WTC11 (cell line): ENCODE data around the gene ORM2. TPM values are rescaled to one million over a fixed set of nuclear protein-coding genes. Genes with fewer than 3 reads are reported as not detected.
A peak's percentile ranks its signal among the peaks of the same experiment; 100 is the strongest.

ENCODE experiments used
- ATAC-seq: fragments of 200-7000 bp; cut with Tn5 transposase; 2 replicates; pipeline ENCODE4 v1.10.0; 2021; ENCODE audit warnings: mild to moderate bottlenecking, moderate library complexity
- CTCF ChIA-PET: fragments of 300-600 bp; sonication (Branson Sonifier 250); formaldehyde crosslinking; loops from one replicate; lab custom pipeline; 2021; ENCODE audit warnings: antibody characterized with exemption; lab: Charles Lee
- POLR2A ChIA-PET: fragments of 350-600 bp; sonication (Branson Sonifier 250); formaldehyde crosslinking; loops from one replicate; lab custom pipeline; 2021; ENCODE audit warnings: antibody characterized with exemption; lab: Charles Lee
- DNase-seq: peaks from one replicate; pipeline ENCODE4 v3.0.0; 2021; ENCODE audit warnings: low spot score
- H3K27ac Mint-ChIP-seq: 2 replicates; pipeline ENCODE4 v1.8.0; 2021; ENCODE audit warnings: mixed read lengths
- H3K27me3 Mint-ChIP-seq: 2 replicates; pipeline ENCODE4 v1.8.0; 2021; ENCODE audit warnings: low read depth, mild to moderate bottlenecking, moderate library complexity, mixed read lengths
- H3K36me3 Mint-ChIP-seq: 2 replicates; pipeline ENCODE4 v1.8.0; 2021; ENCODE audit warnings: mixed read lengths
- H3K4me1 Mint-ChIP-seq: 2 replicates; pipeline ENCODE4 v1.8.0; 2022; ENCODE audit warnings: mixed read lengths
- H3K4me3 Mint-ChIP-seq: 2 replicates; pipeline ENCODE4 v1.8.0; 2021; ENCODE audit warnings: mild to moderate bottlenecking, moderate library complexity, mixed read lengths
- H3K9me3 Mint-ChIP-seq: 2 replicates; pipeline ENCODE4 v1.8.0; 2021; ENCODE audit warnings: mixed read lengths
- CREB1 ChIP-seq: sonication (generic); formaldehyde crosslinking; IDR thresholded peaks from 2 replicates; pipeline ENCODE4 v1.8.0; 2023; ENCODE audit warnings: mild to moderate bottlenecking, missing genetic modification reagents
- CREM ChIP-seq: sonication (generic); formaldehyde crosslinking; IDR thresholded peaks from 2 replicates; pipeline ENCODE4 v1.8.1; 2022; ENCODE audit warnings: mild to moderate bottlenecking, missing genetic modification reagents, moderate library complexity
- IRF2 ChIP-seq: sonication (generic); formaldehyde crosslinking; IDR thresholded peaks from 2 replicates; pipeline ENCODE4 v1.8.0; 2022; ENCODE audit warnings: low read depth, missing genetic modification reagents, borderline replicate concordance
- NR2C2 ChIP-seq: sonication (generic); formaldehyde crosslinking; IDR thresholded peaks from 2 replicates; pipeline ENCODE4 v1.8.0; 2022; ENCODE audit warnings: mild to moderate bottlenecking, missing genetic modification reagents
- NR3C1 ChIP-seq: sonication (generic); formaldehyde crosslinking; conservative IDR thresholded peaks from 2 replicates; pipeline ENCODE4 v1.8.1; 2023; ENCODE audit warnings: low read depth, mild to moderate bottlenecking, missing genetic modification reagents
- total RNA-seq: library from RNA; stranded (reverse); gene quantifications from 3 replicates; pipeline ENCODE4 v1.2.3, GENCODE V29; 2021
- TF ChIP-seq, protein P1 (sequence below): sonication (generic); formaldehyde crosslinking; IDR thresholded peaks from 2 replicates; pipeline ENCODE4 v1.8.0; 2023; ENCODE audit warnings: missing genetic modification reagents, mild to moderate bottlenecking, borderline replicate concordance
- TF ChIP-seq, protein P2 (sequence below): sonication (generic); formaldehyde crosslinking; IDR thresholded peaks from 2 replicates; pipeline ENCODE4 v1.8.0; 2022; ENCODE audit warnings: missing genetic modification reagents
- TF ChIP-seq, protein P3 (sequence below): fragments of 250-450 bp; sonication (Bioruptor Pico); IDR thresholded peaks from 2 replicates; pipeline ENCODE4 v2.1.2; 2022; ENCODE audit warnings: mild to moderate bottlenecking, moderate library complexity
- TF ChIP-seq, protein P4 (sequence below): sonication (generic); formaldehyde crosslinking; IDR thresholded peaks from 2 replicates; pipeline ENCODE4 v1.8.0; 2022; ENCODE audit warnings: mild to moderate bottlenecking, missing genetic modification reagents
- TF ChIP-seq, protein P5 (sequence below): sonication (generic); formaldehyde crosslinking; IDR thresholded peaks from 2 replicates; pipeline ENCODE4 v1.8.1; 2022; ENCODE audit warnings: mild to moderate bottlenecking, moderate library complexity, missing genetic modification reagents

ORM2 gene
- total RNA-seq, 1 experiment from 2014 or later = 1.6 TPM

DNA sequence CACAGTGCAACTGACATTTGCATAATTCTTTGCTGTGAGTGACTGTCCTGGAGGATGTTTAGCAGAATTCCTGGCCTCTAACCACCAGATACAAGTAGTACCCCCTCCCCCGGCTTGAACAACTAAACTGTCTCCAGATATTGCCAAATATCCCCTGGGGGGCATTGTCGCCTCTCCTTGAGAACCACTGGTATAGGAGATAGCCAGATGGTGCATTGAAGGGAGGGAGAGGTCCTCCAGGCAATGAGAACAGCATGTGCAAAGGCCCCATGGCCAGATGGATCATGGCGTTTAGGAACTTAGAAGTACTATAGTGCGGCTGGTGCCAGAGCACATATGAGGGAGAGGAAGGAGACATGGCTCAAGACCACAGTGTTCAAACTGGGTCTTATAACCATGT is 25.7 kb upstream of the ORM2 start:
- CTCF ChIA-PET = no interaction called here
- DNase-seq = peak; percentile 5
- H3K9me3 Mint-ChIP-seq = no peaks in the 10 kb centered on the region

More for the DNA sequence above, 25.7 kb upstream of the ORM2 start:
- Mint-ChIP-seq H3K4me1 (0 out of 2 replicates have a peak, but pooled peaks cover 3% of the 10 kb centered on the region), H3K36me3 (peaks cover 12% of the 10 kb centered on the region), H3K27me3 (no peaks in the 10 kb centered on the region), H3K27ac (0 out of 2 replicates have a peak overlapping the region, but pooled peaks have one; percentile 55), H3K4me3 (no peak overlapping the region)
- ATAC-seq = no peak
- POLR2A ChIA-PET = no interaction called here
- TF ChIP-seq NR3C1 (CRISPR knock-in tag) = no peak
- TF ChIP-seq, protein P1, sequence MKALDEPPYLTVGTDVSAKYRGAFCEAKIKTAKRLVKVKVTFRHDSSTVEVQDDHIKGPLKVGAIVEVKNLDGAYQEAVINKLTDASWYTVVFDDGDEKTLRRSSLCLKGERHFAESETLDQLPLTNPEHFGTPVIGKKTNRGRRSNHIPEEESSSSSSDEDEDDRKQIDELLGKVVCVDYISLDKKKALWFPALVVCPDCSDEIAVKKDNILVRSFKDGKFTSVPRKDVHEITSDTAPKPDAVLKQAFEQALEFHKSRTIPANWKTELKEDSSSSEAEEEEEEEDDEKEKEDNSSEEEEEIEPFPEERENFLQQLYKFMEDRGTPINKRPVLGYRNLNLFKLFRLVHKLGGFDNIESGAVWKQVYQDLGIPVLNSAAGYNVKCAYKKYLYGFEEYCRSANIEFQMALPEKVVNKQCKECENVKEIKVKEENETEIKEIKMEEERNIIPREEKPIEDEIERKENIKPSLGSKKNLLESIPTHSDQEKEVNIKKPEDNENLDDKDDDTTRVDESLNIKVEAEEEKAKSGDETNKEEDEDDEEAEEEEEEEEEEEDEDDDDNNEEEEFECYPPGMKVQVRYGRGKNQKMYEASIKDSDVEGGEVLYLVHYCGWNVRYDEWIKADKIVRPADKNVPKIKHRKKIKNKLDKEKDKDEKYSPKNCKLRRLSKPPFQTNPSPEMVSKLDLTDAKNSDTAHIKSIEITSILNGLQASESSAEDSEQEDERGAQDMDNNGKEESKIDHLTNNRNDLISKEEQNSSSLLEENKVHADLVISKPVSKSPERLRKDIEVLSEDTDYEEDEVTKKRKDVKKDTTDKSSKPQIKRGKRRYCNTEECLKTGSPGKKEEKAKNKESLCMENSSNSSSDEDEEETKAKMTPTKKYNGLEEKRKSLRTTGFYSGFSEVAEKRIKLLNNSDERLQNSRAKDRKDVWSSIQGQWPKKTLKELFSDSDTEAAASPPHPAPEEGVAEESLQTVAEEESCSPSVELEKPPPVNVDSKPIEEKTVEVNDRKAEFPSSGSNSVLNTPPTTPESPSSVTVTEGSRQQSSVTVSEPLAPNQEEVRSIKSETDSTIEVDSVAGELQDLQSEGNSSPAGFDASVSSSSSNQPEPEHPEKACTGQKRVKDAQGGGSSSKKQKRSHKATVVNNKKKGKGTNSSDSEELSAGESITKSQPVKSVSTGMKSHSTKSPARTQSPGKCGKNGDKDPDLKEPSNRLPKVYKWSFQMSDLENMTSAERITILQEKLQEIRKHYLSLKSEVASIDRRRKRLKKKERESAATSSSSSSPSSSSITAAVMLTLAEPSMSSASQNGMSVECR (CRISPR knock-in tag) = no peak
- TF ChIP-seq, protein P2, sequence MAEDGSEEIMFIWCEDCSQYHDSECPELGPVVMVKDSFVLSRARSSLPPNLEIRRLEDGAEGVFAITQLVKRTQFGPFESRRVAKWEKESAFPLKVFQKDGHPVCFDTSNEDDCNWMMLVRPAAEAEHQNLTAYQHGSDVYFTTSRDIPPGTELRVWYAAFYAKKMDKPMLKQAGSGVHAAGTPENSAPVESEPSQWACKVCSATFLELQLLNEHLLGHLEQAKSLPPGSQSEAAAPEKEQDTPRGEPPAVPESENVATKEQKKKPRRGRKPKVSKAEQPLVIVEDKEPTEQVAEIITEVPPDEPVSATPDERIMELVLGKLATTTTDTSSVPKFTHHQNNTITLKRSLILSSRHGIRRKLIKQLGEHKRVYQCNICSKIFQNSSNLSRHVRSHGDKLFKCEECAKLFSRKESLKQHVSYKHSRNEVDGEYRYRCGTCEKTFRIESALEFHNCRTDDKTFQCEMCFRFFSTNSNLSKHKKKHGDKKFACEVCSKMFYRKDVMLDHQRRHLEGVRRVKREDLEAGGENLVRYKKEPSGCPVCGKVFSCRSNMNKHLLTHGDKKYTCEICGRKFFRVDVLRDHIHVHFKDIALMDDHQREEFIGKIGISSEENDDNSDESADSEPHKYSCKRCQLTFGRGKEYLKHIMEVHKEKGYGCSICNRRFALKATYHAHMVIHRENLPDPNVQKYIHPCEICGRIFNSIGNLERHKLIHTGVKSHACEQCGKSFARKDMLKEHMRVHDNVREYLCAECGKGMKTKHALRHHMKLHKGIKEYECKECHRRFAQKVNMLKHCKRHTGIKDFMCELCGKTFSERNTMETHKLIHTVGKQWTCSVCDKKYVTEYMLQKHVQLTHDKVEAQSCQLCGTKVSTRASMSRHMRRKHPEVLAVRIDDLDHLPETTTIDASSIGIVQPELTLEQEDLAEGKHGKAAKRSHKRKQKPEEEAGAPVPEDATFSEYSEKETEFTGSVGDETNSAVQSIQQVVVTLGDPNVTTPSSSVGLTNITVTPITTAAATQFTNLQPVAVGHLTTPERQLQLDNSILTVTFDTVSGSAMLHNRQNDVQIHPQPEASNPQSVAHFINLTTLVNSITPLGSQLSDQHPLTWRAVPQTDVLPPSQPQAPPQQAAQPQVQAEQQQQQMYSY (CRISPR knock-in tag) = no peak
- no peak for TF ChIP-seq CREM
- no peak for TF ChIP-seq NR2C2 (CRISPR knock-in tag)
- TF ChIP-seq, protein P3, sequence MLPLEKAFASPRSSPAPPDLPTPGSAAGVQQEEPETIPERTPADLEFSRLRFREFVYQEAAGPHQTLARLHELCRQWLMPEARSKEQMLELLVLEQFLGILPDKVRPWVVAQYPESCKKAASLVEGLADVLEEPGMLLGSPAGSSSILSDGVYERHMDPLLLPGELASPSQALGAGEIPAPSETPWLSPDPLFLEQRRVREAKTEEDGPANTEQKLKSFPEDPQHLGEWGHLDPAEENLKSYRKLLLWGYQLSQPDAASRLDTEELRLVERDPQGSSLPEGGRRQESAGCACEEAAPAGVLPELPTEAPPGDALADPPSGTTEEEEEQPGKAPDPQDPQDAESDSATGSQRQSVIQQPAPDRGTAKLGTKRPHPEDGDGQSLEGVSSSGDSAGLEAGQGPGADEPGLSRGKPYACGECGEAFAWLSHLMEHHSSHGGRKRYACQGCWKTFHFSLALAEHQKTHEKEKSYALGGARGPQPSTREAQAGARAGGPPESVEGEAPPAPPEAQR (CRISPR knock-in tag) = no peak
- TF ChIP-seq, protein P4, sequence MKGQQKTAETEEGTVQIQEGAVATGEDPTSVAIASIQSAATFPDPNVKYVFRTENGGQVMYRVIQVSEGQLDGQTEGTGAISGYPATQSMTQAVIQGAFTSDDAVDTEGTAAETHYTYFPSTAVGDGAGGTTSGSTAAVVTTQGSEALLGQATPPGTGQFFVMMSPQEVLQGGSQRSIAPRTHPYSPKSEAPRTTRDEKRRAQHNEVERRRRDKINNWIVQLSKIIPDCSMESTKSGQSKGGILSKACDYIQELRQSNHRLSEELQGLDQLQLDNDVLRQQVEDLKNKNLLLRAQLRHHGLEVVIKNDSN (CRISPR knock-in tag) = no peak
- TF ChIP-seq, protein P5, sequence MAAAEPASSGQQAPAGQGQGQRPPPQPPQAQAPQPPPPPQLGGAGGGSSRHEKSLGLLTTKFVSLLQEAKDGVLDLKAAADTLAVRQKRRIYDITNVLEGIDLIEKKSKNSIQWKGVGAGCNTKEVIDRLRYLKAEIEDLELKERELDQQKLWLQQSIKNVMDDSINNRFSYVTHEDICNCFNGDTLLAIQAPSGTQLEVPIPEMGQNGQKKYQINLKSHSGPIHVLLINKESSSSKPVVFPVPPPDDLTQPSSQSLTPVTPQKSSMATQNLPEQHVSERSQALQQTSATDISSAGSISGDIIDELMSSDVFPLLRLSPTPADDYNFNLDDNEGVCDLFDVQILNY (CRISPR knock-in tag) = no peak
- no peak for TF ChIP-seq IRF2 (CRISPR knock-in tag)
- TF ChIP-seq CREB1 (CRISPR knock-in tag) = no peak
